ENCODE results near the gene ADIPOR1.

DNA sequence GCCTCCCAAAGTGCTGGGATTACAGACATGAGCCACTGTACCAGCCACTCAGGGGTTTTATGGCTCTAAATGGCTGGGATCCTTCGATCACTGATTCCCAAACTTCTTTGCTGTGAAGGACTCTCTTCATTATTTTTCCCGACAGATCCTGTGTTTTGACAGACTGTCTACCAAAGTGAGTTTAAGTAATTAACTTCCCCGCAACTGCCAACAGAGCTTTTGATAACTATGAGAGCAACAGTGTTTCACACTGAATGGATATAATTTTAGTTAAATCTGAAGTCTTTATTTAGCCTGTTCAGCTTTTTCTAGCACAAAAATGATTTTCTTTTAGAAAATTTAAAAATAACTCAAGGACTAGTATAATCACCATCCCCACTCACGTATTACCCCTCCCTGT lies 56.6 kb downstream of the ADIPOR1 start:
- TF ChIP-seq, protein P1, sequence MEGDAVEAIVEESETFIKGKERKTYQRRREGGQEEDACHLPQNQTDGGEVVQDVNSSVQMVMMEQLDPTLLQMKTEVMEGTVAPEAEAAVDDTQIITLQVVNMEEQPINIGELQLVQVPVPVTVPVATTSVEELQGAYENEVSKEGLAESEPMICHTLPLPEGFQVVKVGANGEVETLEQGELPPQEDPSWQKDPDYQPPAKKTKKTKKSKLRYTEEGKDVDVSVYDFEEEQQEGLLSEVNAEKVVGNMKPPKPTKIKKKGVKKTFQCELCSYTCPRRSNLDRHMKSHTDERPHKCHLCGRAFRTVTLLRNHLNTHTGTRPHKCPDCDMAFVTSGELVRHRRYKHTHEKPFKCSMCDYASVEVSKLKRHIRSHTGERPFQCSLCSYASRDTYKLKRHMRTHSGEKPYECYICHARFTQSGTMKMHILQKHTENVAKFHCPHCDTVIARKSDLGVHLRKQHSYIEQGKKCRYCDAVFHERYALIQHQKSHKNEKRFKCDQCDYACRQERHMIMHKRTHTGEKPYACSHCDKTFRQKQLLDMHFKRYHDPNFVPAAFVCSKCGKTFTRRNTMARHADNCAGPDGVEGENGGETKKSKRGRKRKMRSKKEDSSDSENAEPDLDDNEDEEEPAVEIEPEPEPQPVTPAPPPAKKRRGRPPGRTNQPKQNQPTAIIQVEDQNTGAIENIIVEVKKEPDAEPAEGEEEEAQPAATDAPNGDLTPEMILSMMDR (IDR thresholded peaks at IDR 0.05; ENCODE audit: low read depth, low read length) = no peak
- no peak for TF ChIP-seq EZH2phosphoT487 (IDR thresholded peaks at IDR 0.05; ENCODE audit: low read depth)
